HG03354 (cell line): ENCODE results near the gene MRPS27.
"Not testable (repeated sequence)": the region's sequence is repeated elsewhere in the genome, so short reads cannot be mapped to it uniquely, and the experiment has no call there.

Source experiments
- ATAC-seq: cut with Tn5 transposase; IDR thresholded peaks from one replicate; pipeline ENCODE4 v1.9.1; 2021; ENCODE audit warnings: mild to moderate bottlenecking; ENCODE audit not compliant: unreplicated experiment, poor library complexity, severe bottlenecking

Gene MRPS27

GRCh38 chr5:72184408-72184807 lies 135.6 kb downstream of the MRPS27 start:
- ATAC-seq = no peak

- no peak for ATAC-seq
Observed at GRCh38 chr5:72183101-72183520, 136.9 kb downstream of the MRPS27 start.

GRCh38 chr5:72182686-72183085 lies 137.4 kb downstream of the MRPS27 start:
- ATAC-seq = no peak

- no peak for ATAC-seq
Observed at GRCh38 chr5:72180925-72181324, 139.1 kb downstream of the MRPS27 start.

GRCh38 chr5:72179816-72180440 lies 140.1 kb downstream of the MRPS27 start:
- no peak for ATAC-seq

- ATAC-seq = no peak
Observed at GRCh38 chr5:72179028-72179815, 140.8 kb downstream of the MRPS27 start.

GRCh38 chr5:72177538-72177937 lies 142.5 kb downstream of the MRPS27 start:
- ATAC-seq = peak; percentile 92

- no peak for ATAC-seq
Observed at GRCh38 chr5:72172786-72173185, 147.3 kb downstream of the MRPS27 start.

- ATAC-seq = no peak
Observed at GRCh38 chr5:72171667-72172066, 148.4 kb downstream of the MRPS27 start.

GRCh38 chr5:72171181-72171580 lies 148.9 kb downstream of the MRPS27 start:
- not testable (repeated sequence) for ATAC-seq

- no peak for ATAC-seq
Observed at GRCh38 chr5:72170101-72170500, 149.9 kb downstream of the MRPS27 start.
